IMR-90 (cell line): ENCODE measurements around the gene ADGRD2. TPM values are rescaled to one million over a fixed set of nuclear protein-coding genes. Genes with fewer than 3 reads are reported as not detected.

Source experiments
- ATAC-seq: fragments of 200-7000 bp; cut with Tn5 transposase; 2 replicates; pipeline ENCODE4 v1.9.1; 2020; ENCODE audit warnings: low read depth, mild to moderate bottlenecking, moderate library complexity
- BruUV-seq: library from RNA; stranded (reverse); fragments of 400-500 nt; replicated peaks from 2 replicates; lab custom pipeline; 2021; lab: Mats Ljungman, UMichigan
- CTCF ChIA-PET: fragments of 300-600 bp; formaldehyde crosslinking; extraction: SDS; loops from one replicate; lab custom pipeline; 2021; ENCODE audit warnings: antibody characterized with exemption; lab: Yijun Ruan, JAX
- POLR2A ChIA-PET: fragments of 300-600 bp; sonication (Branson Sonifier 250); formaldehyde crosslinking; loops from one replicate; lab custom pipeline; 2022; ENCODE audit warnings: antibody characterized with exemption; ENCODE audit not compliant: unreplicated experiment; lab: Charles Lee
- DNase-seq: peaks from one replicate; pipeline ENCODE4 v3.0.0; 2013
- H2AFZ ChIP-seq: replicated peaks from 2 replicates; pipeline ENCODE3; 2013; ENCODE audit warnings: low read length, mild to moderate bottlenecking; ENCODE audit not compliant: poor library complexity
- H2AK5ac ChIP-seq: 2 replicates; pipeline ENCODE4 v1.6.1; 2013; ENCODE audit warnings: low read depth, low read length, inconsistent platforms
- H2AK9ac ChIP-seq: replicated peaks from 2 replicates; pipeline ENCODE3; 2013; ENCODE audit warnings: mild to moderate bottlenecking, low read depth, low read length, moderate library complexity; ENCODE audit not compliant: poor library complexity
- H2BK120ac ChIP-seq: 2 replicates; pipeline ENCODE4 v1.6.1; 2013; ENCODE audit warnings: low read depth, low read length, inconsistent platforms
- H2BK15ac ChIP-seq: 3 replicates; pipeline ENCODE4 v1.6.1; 2013; ENCODE audit warnings: low read depth, low read length, inconsistent platforms
- H2BK20ac ChIP-seq: 2 replicates; pipeline ENCODE4 v1.6.1; 2013; ENCODE audit warnings: low read depth, mild to moderate bottlenecking, inconsistent platforms, low read length, moderate library complexity
- H2BK5ac ChIP-seq: 2 replicates; pipeline ENCODE4 v1.6.1; 2013; ENCODE audit warnings: mild to moderate bottlenecking, low read depth, low read length, inconsistent platforms; ENCODE audit not compliant: poor library complexity, severe bottlenecking
- H3K14ac ChIP-seq: replicated peaks from 2 replicates; pipeline ENCODE4 v1.6.1; 2013; ENCODE audit warnings: low read depth, low read length, inconsistent platforms
- H3K18ac ChIP-seq: 2 replicates; pipeline ENCODE4 v1.6.1; 2013; ENCODE audit warnings: low read depth, low read length, control low read depth
- H3K23ac ChIP-seq: 2 replicates; pipeline ENCODE4 v1.6.1; 2013; ENCODE audit warnings: low read depth, low read length, inconsistent platforms
- H3K27ac ChIP-seq: 2 replicates; pipeline ENCODE4 v1.5.1; 2013; ENCODE audit warnings: mild to moderate bottlenecking, control low read depth, low read length; ENCODE audit not compliant: insufficient read depth
- H3K27me3 ChIP-seq: 2 replicates; pipeline ENCODE4 v1.6.1; 2013; ENCODE audit warnings: low read length; ENCODE audit not compliant: control insufficient read depth, insufficient read depth
- H3K36me3 ChIP-seq: 2 replicates; pipeline ENCODE4 v1.6.1; 2013; ENCODE audit warnings: low read length, mixed read lengths; ENCODE audit not compliant: control insufficient read depth, insufficient read depth
- H3K4ac ChIP-seq: 2 replicates; pipeline ENCODE4 v1.6.1; 2013; ENCODE audit warnings: low read depth, low read length, inconsistent platforms
- H3K4me1 ChIP-seq: 2 replicates; pipeline ENCODE4 v1.6.1; 2013; ENCODE audit warnings: low read length, mixed read lengths; ENCODE audit not compliant: control insufficient read depth, insufficient read depth
- H3K4me2 ChIP-seq: 2 replicates; pipeline ENCODE4 v1.6.1; 2013; ENCODE audit warnings: low read depth, mild to moderate bottlenecking, control low read depth, low read length, moderate library complexity
- H3K4me3 ChIP-seq: 2 replicates; pipeline ENCODE4 v1.5.1; 2013; ENCODE audit warnings: low read depth, mild to moderate bottlenecking, control low read depth, low read length, moderate library complexity; ENCODE audit not compliant: insufficient read depth
- H3K56ac ChIP-seq: 2 replicates; pipeline ENCODE4 v1.6.1; 2013; ENCODE audit warnings: low read length, inconsistent platforms; ENCODE audit not compliant: insufficient read depth; ENCODE audit errors: extremely low read depth
- H3K79me1 ChIP-seq, 2 experiments: 2 replicates each; pipeline ENCODE4 v1.6.1; 2013; ENCODE audit warnings: low read length in 2 of 2, inconsistent platforms in 1 of 2, low read depth in 1 of 2
- H3K9ac ChIP-seq: 2 replicates; pipeline ENCODE4 v1.6.1; 2013; ENCODE audit warnings: low read depth, low read length, control low read depth
- H3K9me1 ChIP-seq: 2 replicates; pipeline ENCODE4 v1.6.1; 2013; ENCODE audit warnings: low read length, inconsistent platforms; ENCODE audit not compliant: insufficient read depth
- H3K9me3 ChIP-seq: 2 replicates; pipeline ENCODE4 v1.6.1; 2013; ENCODE audit warnings: low read length; ENCODE audit not compliant: control insufficient read depth, insufficient read depth
- H4K20me1 ChIP-seq: 2 replicates; pipeline ENCODE4 v1.6.1; 2013; ENCODE audit warnings: low read length, inconsistent platforms; ENCODE audit not compliant: insufficient read depth
- H4K5ac ChIP-seq: 2 replicates; pipeline ENCODE4 v1.6.1; 2013; ENCODE audit warnings: mild to moderate bottlenecking, low read depth, low read length, control low read depth
- H4K8ac ChIP-seq, 2 experiments: 2 replicates each; pipeline ENCODE4 v1.6.1; 2013; ENCODE audit warnings: low read depth in 2 of 2, low read length in 2 of 2, control low read depth in 1 of 2, inconsistent platforms in 1 of 2
- H4K91ac ChIP-seq: 2 replicates; pipeline ENCODE4 v1.6.1; 2013; ENCODE audit warnings: low read depth, low read length, inconsistent platforms; ENCODE audit not compliant: insufficient read depth
- BHLHE40 ChIP-seq: fragments of 150-350 bp; IDR thresholded peaks from 2 replicates; pipeline ENCODE4 v1.6.1; 2016; ENCODE audit warnings: mild to moderate bottlenecking, low read depth, low read length
- ELK1 ChIP-seq: fragments of 150-350 bp; IDR thresholded peaks from 2 replicates; pipeline ENCODE4 v1.6.1; 2016; ENCODE audit warnings: low read depth, mild to moderate bottlenecking, low read length, moderate library complexity, borderline replicate concordance
- FOS ChIP-seq: fragments of 150-350 bp; IDR thresholded peaks from 2 replicates; pipeline ENCODE4 v1.6.1; 2016; ENCODE audit warnings: low read depth, low read length
- MAFK ChIP-seq: IDR thresholded peaks from 2 replicates; pipeline ENCODE4 v1.6.1; 2012; ENCODE audit warnings: low read depth, low read length, improper control_type of control experiment
- MXI1 ChIP-seq: IDR thresholded peaks from 2 replicates; pipeline ENCODE4 v1.6.1; 2012; ENCODE audit warnings: low read depth, mild to moderate bottlenecking, low read length, moderate library complexity, borderline replicate concordance
- WGBS, 2 experiments: methylation state at CpG; one replicate each; pipeline versions ENCODE4 v1.1.5 to v1.1.7; 2013; ENCODE audit warnings: missing lambda C conversion rate in 2 of 2; ENCODE audit not compliant: insufficient read length in 1 of 2; ENCODE audit errors: extremely low coverage in 2 of 2; 5-methylcytosine and 5-hydroxymethylcytosine counted together
- dilution Hi-C: fragments of 300-500 bp; cut with HindIII; formaldehyde crosslinking; loops from one replicate; pipeline ENCODE4 v1.14.3; 2018; ENCODE audit warnings: low sequenced_read_pairs; ENCODE audit not compliant: unreplicated experiment
- in situ Hi-C: fragments of 300-500 bp; cut with MboI; formaldehyde crosslinking; loops from 3 replicates; pipeline ENCODE4 v1.14.3; 2019; ENCODE audit warnings: low sequenced_read_pairs, inconsistent platforms, mixed read lengths
- intact Hi-C: fragments of 100-400 bp; cut with micrococcal nuclease; formaldehyde crosslinking; loops from 2 replicates; pipeline ENCODE4 v1.10.0; 2022
- polyA plus RNA-seq, 3 experiments: library from polyadenylated mRNA; depleted of rRNA; stranded (reverse); fragments of >200 nt; gene quantifications; 2 replicates each; pipeline ENCODE4 v1.2.3, GENCODE V29; 2012; ENCODE audit warnings: low replicate concordance in 1 of 3
- total RNA-seq: library from RNA; depleted of rRNA; stranded (reverse); fragments of >200 nt; gene quantifications from 2 replicates; pipeline ENCODE4 v1.2.3, GENCODE V29; 2012

ADGRD2 gene
- total and polyA plus RNA-seq, 2 of the 4 experiments (the other 2 are of a cell fraction) = not detected

DNA sequence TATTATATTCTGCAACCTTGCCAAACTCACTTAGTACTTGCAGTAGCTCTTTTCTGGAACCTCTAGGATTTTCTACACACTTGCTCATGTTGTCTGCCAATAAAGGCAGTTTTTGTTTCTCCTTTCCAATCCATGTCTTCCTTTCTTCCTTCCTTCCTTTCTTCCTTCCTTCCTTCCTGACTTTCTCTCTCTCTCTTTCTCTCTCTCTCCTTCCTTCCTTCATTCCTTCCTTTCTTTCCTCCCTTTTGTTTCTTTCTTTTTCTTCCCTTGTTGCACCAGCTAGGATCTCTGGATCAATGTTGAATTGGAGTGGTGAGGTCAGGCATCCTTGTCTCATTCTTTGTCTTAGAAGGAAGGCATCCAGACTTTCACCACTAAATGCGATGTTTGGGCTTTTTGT is 12.5 kb downstream of the ADGRD2 start:
- no peak overlapping the region for H4K91ac ChIP-seq
- TF ChIP-seq MXI1 (no peak), MAFK (no peak), ELK1 (no peak), BHLHE40 (no peak), FOS (no peak)
- H3K56ac ChIP-seq = no peak overlapping the region
- no peak overlapping the region for H3K9ac ChIP-seq
- no peak overlapping the region for H3K4me3 ChIP-seq
- H2BK120ac ChIP-seq = no peak overlapping the region
- H3K18ac ChIP-seq = no peak overlapping the region
- H4K5ac ChIP-seq = no peak overlapping the region
- no peak overlapping the region for H3K4me2 ChIP-seq
- CTCF ChIA-PET = no interaction called here
- peaks cover 34% of the 10 kb centered on the region for H3K27me3 ChIP-seq
- 60% methylated on average over 1 of the region's 1 CpG; no CpG with 5 or more reads in 1 of the 2 experiments for WGBS, 2 experiments
- peaks cover 2% of the 10 kb centered on the region; the same call in 1 of the 2 replicates for H3K9me3 ChIP-seq
- no TSS peak for BruUV-seq
- H2AK5ac ChIP-seq = no peak overlapping the region
- H3K23ac ChIP-seq = no peak overlapping the region
- H2AFZ ChIP-seq = no peak overlapping the region
- no peak overlapping the region for H4K8ac ChIP-seq
- H3K9me1 ChIP-seq = 0 out of 2 replicates have a peak, but pooled peaks cover 2% of the 10 kb centered on the region
- in situ Hi-C loops (no loop called here), intact Hi-C loops (no loop called here), dilution Hi-C loops (no loop called here)
- H3K79me1 ChIP-seq = no peaks in the 10 kb centered on the region
- H3K14ac ChIP-seq = no peak overlapping the region
- no peak overlapping the region for H2BK15ac ChIP-seq
- DNase-seq = no peak
- H4K20me1 ChIP-seq = no peaks in the 10 kb centered on the region
- POLR2A ChIA-PET = no interaction called here
- no peaks in the 10 kb centered on the region for H3K4me1 ChIP-seq
- no peak overlapping the region for H2BK20ac ChIP-seq
- ATAC-seq = no peak
- no peak overlapping the region for H3K27ac ChIP-seq
- no peak overlapping the region for H3K4ac ChIP-seq
- no peak overlapping the region for H2BK5ac ChIP-seq
- H2AK9ac ChIP-seq = no peak overlapping the region
- no peaks in the 10 kb centered on the region for H3K36me3 ChIP-seq
